HEK293 (cell line): ENCODE results near the gene GNG7.

Source experiments
- AEBP2 ChIP-seq: fragments of 450-650 bp; formaldehyde crosslinking; IDR thresholded peaks from 2 replicates; pipeline ENCODE4 v1.5.1; 2016; ENCODE audit warnings: missing biosample characterization, missing genetic modification characterization, borderline replicate concordance
- CTCF ChIP-seq: fragments of 450-650 bp; formaldehyde crosslinking; IDR thresholded peaks from 2 replicates; pipeline ENCODE4 v1.5.1; 2016; ENCODE audit warnings: missing biosample characterization, missing genetic modification characterization
- GLIS1 ChIP-seq: fragments of 450-650 bp; formaldehyde crosslinking; IDR thresholded peaks from 2 replicates; pipeline ENCODE4 v1.5.1; 2016; ENCODE audit warnings: missing biosample characterization, missing genetic modification characterization
- HOXA7 ChIP-seq: sonication (generic); formaldehyde crosslinking; IDR thresholded peaks from 2 replicates; pipeline ENCODE4 v1.8.1; 2022; ENCODE audit warnings: missing genetic modification reagents, borderline replicate concordance
- IKZF3 ChIP-seq: fragments of 450-650 bp; IDR thresholded peaks from 2 replicates; pipeline ENCODE4 v1.5.0; 2018; ENCODE audit warnings: missing biosample characterization, mild to moderate bottlenecking, missing genetic modification characterization, moderate library complexity
- KLF1 ChIP-seq: fragments of 450-650 bp; formaldehyde crosslinking; IDR thresholded peaks from 2 replicates; pipeline ENCODE4 v1.5.1; 2016; ENCODE audit warnings: missing biosample characterization, missing genetic modification characterization
- KLF7 ChIP-seq: fragments of 450-650 bp; formaldehyde crosslinking; IDR thresholded peaks from 2 replicates; pipeline ENCODE4 v1.5.1; 2016; ENCODE audit warnings: missing biosample characterization, missing genetic modification characterization, borderline replicate concordance
- PRDM1 ChIP-seq: fragments of 450-650 bp; formaldehyde crosslinking; IDR thresholded peaks from 2 replicates; pipeline ENCODE4; 2016; ENCODE audit warnings: missing biosample characterization, missing genetic modification characterization
- SETDB1 ChIP-seq: IDR thresholded peaks from one replicate; pipeline ENCODE4 v1.6.1; 2017; ENCODE audit warnings: mild to moderate bottlenecking, low read length, moderate library complexity, mixed read lengths; ENCODE audit not compliant: insufficient read length
- SP3 ChIP-seq: fragments of 450-650 bp; formaldehyde crosslinking; IDR thresholded peaks from 2 replicates; pipeline ENCODE4 v1.5.1; 2016; ENCODE audit warnings: missing biosample characterization, missing genetic modification characterization
- TSHZ1 ChIP-seq: fragments of 450-650 bp; formaldehyde crosslinking; IDR thresholded peaks from 2 replicates; pipeline ENCODE4 v1.5.1; 2016; ENCODE audit warnings: missing biosample characterization, missing genetic modification characterization, borderline replicate concordance
- ZBTB17 ChIP-seq: fragments of 450-650 bp; formaldehyde crosslinking; IDR thresholded peaks from 2 replicates; pipeline ENCODE4 v1.5.1; 2016; ENCODE audit warnings: missing biosample characterization, missing genetic modification characterization
- ZBTB26 ChIP-seq: fragments of 450-650 bp; formaldehyde crosslinking; optimal IDR thresholded peaks from 2 replicates; pipeline ENCODE3; 2016; ENCODE audit warnings: missing biosample characterization, mild to moderate bottlenecking, missing genetic modification characterization
- ZBTB48 ChIP-seq: fragments of 450-650 bp; formaldehyde crosslinking; IDR thresholded peaks from 2 replicates; pipeline ENCODE4 v1.5.1; 2016; ENCODE audit warnings: missing biosample characterization, missing genetic modification characterization
- ZFP69B ChIP-seq: fragments of 450-650 bp; formaldehyde crosslinking; IDR thresholded peaks from 2 replicates; pipeline ENCODE4 v1.5.1; 2016; ENCODE audit warnings: missing biosample characterization, missing genetic modification characterization
- ZNF10 ChIP-seq: fragments of 450-650 bp; formaldehyde crosslinking; IDR thresholded peaks from 2 replicates; pipeline ENCODE4 v1.5.1; 2017; ENCODE audit warnings: missing biosample characterization, missing genetic modification characterization
- ZNF121 ChIP-seq: fragments of 450-650 bp; formaldehyde crosslinking; IDR thresholded peaks from 2 replicates; pipeline ENCODE4 v1.5.1; 2016; ENCODE audit warnings: missing biosample characterization, missing genetic modification characterization
- ZNF146 ChIP-seq: fragments of 450-650 bp; formaldehyde crosslinking; IDR thresholded peaks from 2 replicates; pipeline ENCODE4 v1.5.1; 2016; ENCODE audit warnings: missing biosample characterization, missing genetic modification characterization
- ZNF211 ChIP-seq: fragments of 450-650 bp; formaldehyde crosslinking; IDR thresholded peaks from 2 replicates; pipeline ENCODE4 v1.5.1; 2016; ENCODE audit warnings: low read depth, missing biosample characterization, missing genetic modification characterization
- ZNF555 ChIP-seq: fragments of 450-650 bp; formaldehyde crosslinking; conservative IDR thresholded peaks from 2 replicates; pipeline ENCODE4 v1.5.1; 2017; ENCODE audit warnings: missing biosample characterization, mild to moderate bottlenecking, missing genetic modification characterization, inconsistent platforms
- ZNF624 ChIP-seq: fragments of 450-650 bp; formaldehyde crosslinking; IDR thresholded peaks from 2 replicates; pipeline ENCODE4 v1.5.1; 2017; ENCODE audit warnings: missing biosample characterization, missing genetic modification characterization
- ZNF776 ChIP-seq: fragments of 450-650 bp; formaldehyde crosslinking; IDR thresholded peaks from 2 replicates; pipeline ENCODE4 v1.5.0; 2017; ENCODE audit warnings: missing biosample characterization, missing genetic modification characterization, borderline replicate concordance
- ZNF830 ChIP-seq: fragments of 450-650 bp; IDR thresholded peaks from 2 replicates; pipeline ENCODE4 v1.5.0; 2018; ENCODE audit warnings: missing biosample characterization, missing genetic modification characterization, low read depth, mild to moderate bottlenecking, moderate library complexity
- ZSCAN30 ChIP-seq: fragments of 450-650 bp; IDR thresholded peaks from 2 replicates; pipeline ENCODE4 v1.5.1; 2018; ENCODE audit warnings: missing biosample characterization, mild to moderate bottlenecking, missing genetic modification characterization, moderate library complexity
- TF ChIP-seq, protein P1 (sequence below): fragments of 450-650 bp; formaldehyde crosslinking; IDR thresholded peaks from 2 replicates; pipeline ENCODE4 v1.5.1; 2016; ENCODE audit warnings: missing biosample characterization, missing genetic modification characterization
- TF ChIP-seq, protein P2 (sequence below): fragments of 450-650 bp; formaldehyde crosslinking; IDR thresholded peaks from 2 replicates; pipeline ENCODE4 v1.5.1; 2016; ENCODE audit warnings: missing biosample characterization, missing genetic modification characterization
- TF ChIP-seq, protein P3 (sequence below): fragments of 450-650 bp; formaldehyde crosslinking; IDR thresholded peaks from 2 replicates; pipeline ENCODE4 v1.5.1; 2016; ENCODE audit warnings: missing biosample characterization, missing genetic modification characterization

GNG7 gene

GRCh38 chr19:2648528-2648937 lies 54.0 kb downstream of the GNG7 start (continued):
- TF ChIP-seq KLF1 (tag by site-specific recombination) (peak; percentile 43; the same call in 1 of the 2 replicates), ZNF830 (tag by site-specific recombination) (no peak), KLF7 (tag by site-specific recombination) (0 out of 2 replicates have a peak, but pooled peaks have one; percentile 12), ZNF121 (no peak), ZNF624 (tag by site-specific recombination) (no peak), ZBTB48 (tag by site-specific recombination) (0 out of 2 replicates have a peak, but pooled peaks have one; percentile 28), ZNF776 (tag by site-specific recombination) (no peak), SETDB1 (peak; percentile 93), ZBTB26 (tag by site-specific recombination) (peak; percentile 20), CTCF (tag by site-specific recombination) (peak; percentile 79), ZNF555 (tag by site-specific recombination) (no peak), IKZF3 (peak; percentile 82), ZNF10 (tag by site-specific recombination) (peak; percentile 46; the same call in 1 of the 2 replicates), HOXA7 (CRISPR knock-in tag) (no peak), GLIS1 (tag by site-specific recombination) (peak; percentile 47), ZFP69B (tag by site-specific recombination) (peak; percentile 63; the same call in 1 of the 2 replicates), TSHZ1 (tag by site-specific recombination) (no peak), PRDM1 (no peak), AEBP2 (tag by site-specific recombination) (no peak), ZSCAN30 (tag by site-specific recombination) (peak; percentile 82; the same call in 1 of the 2 replicates), ZNF146 (tag by site-specific recombination) (no peak), SP3 (tag by site-specific recombination) (peak; percentile 50), ZNF211 (tag by site-specific recombination) (no peak), ZBTB17 (tag by site-specific recombination) (peak; percentile 72)
- TF ChIP-seq, protein P1, sequence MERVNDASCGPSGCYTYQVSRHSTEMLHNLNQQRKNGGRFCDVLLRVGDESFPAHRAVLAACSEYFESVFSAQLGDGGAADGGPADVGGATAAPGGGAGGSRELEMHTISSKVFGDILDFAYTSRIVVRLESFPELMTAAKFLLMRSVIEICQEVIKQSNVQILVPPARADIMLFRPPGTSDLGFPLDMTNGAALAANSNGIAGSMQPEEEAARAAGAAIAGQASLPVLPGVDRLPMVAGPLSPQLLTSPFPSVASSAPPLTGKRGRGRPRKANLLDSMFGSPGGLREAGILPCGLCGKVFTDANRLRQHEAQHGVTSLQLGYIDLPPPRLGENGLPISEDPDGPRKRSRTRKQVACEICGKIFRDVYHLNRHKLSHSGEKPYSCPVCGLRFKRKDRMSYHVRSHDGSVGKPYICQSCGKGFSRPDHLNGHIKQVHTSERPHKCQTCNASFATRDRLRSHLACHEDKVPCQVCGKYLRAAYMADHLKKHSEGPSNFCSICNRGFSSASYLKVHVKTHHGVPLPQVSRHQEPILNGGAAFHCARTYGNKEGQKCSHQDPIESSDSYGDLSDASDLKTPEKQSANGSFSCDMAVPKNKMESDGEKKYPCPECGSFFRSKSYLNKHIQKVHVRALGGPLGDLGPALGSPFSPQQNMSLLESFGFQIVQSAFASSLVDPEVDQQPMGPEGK (tag by site-specific recombination), result 0 out of 2 replicates have a peak, but pooled peaks have one; percentile 23
- TF ChIP-seq, protein P2, sequence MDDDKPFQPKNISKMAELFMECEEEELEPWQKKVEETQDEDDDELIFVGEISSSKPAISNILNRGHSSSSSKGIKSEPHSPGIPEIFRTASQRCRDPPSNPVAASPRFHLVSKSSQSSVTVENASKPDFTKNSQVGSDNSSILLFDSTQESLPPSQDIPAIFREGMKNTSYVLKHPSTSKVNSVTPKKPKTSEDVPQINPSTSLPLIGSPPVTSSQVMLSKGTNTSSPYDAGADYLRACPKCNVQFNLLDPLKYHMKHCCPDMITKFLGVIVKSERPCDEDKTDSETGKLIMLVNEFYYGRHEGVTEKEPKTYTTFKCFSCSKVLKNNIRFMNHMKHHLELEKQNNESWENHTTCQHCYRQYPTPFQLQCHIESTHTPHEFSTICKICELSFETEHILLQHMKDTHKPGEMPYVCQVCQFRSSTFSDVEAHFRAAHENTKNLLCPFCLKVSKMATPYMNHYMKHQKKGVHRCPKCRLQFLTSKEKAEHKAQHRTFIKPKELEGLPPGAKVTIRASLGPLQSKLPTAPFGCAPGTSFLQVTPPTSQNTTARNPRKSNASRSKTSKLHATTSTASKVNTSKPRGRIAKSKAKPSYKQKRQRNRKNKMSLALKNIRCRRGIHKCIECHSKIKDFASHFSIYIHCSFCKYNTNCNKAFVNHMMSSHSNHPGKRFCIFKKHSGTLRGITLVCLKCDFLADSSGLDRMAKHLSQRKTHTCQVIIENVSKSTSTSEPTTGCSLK (tag by site-specific recombination), result no peak
- TF ChIP-seq, protein P3, sequence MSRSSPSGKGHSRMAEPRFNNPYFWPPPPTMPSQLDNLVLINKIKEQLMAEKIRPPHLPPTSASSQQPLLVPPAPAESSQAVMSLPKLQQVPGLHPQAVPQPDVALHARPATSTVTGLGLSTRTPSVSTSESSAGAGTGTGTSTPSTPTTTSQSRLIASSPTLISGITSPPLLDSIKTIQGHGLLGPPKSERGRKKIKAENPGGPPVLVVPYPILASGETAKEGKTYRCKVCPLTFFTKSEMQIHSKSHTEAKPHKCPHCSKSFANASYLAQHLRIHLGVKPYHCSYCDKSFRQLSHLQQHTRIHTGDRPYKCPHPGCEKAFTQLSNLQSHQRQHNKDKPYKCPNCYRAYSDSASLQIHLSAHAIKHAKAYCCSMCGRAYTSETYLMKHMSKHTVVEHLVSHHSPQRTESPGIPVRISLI (tag by site-specific recombination), result peak; percentile 73
